Measurements from ENCODE around the gene INSR.

Gene INSR

DNA sequence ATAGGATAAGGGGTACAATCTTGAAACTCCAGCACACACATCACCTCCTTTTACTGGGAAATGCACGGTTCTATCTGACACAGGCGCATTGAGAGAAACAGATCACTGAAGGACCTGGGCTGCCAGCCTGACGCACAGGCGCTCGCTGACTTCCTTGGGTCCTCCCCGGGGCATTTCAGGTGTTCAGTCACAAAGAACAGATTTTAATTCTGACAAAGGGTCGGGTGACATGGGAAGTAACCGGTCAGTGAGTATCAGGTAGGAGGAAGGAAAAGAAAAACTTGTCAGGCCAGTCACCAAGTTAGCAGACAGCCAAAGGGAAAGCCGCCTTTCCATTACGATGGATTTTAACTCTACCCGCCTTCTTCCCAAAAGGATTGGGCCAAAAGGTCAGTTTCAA, 39.6 kb downstream of the INSR start:
- Histone ChIP-seq H3K4me3 (ENCODE audit: insufficient read depth in 1 of 2, low read depth in 1 of 2, low read length in 2 of 2) (no peak overlapping the region), H2BK120ac (ENCODE audit: low read depth, low read length) (no peak overlapping the region), H3K9ac (ENCODE audit: low read length) (no peak overlapping the region), H3K18ac (ENCODE audit: low read depth in 1 of 2, low read length in 2 of 2) (no peak overlapping the region), H3K36me3 (ENCODE audit: control insufficient read depth in 1 of 2, insufficient read depth in 2 of 2, low read depth in 1 of 2, low read length in 2 of 2) (no peaks in the 10 kb centered on the region), H3K4me2 (ENCODE audit: low read length, poor library complexity, severe bottlenecking) (no peak overlapping the region), H2AFZ (ENCODE audit: low read depth, low read length) (no peak overlapping the region), H3K79me1 (replicated peaks; ENCODE audit: low read length, poor library complexity, severe bottlenecking) (no peaks in the 10 kb centered on the region), H2AK5ac (ENCODE audit: low read length, severe bottlenecking) (no peak overlapping the region), H3K27me3 (ENCODE audit: control insufficient read depth in 1 of 2, insufficient read depth in 1 of 2, low read length in 2 of 2) (no peaks in the 10 kb centered on the region), H3K9me3 (ENCODE audit: control insufficient read depth, low read length) (no peaks in the 10 kb centered on the region), H2BK15ac (ENCODE audit: low read depth, poor library complexity, severe bottlenecking) (no peak overlapping the region), H3K4me1 (ENCODE audit: control insufficient read depth, insufficient read depth, low read depth, low read length) (no peaks in the 10 kb centered on the region), H3K27ac (ENCODE audit: low read length, poor library complexity, severe bottlenecking) (no peak overlapping the region), H3K14ac (ENCODE audit: low read length in 2 of 2) (no peak overlapping the region), H4K91ac (ENCODE audit: low read length) (no peak overlapping the region), H3K23ac (ENCODE audit: low read length in 2 of 2) (no peak overlapping the region), H4K8ac (ENCODE audit: low read length) (no peak overlapping the region), H3K4ac (ENCODE audit: low read depth in 1 of 2, low read length in 2 of 2) (no peak overlapping the region), H2BK12ac (ENCODE audit: low read length in 2 of 2) (no peak overlapping the region), H2BK5ac (ENCODE audit: low read depth, low read length, poor library complexity, severe bottlenecking) (no peak overlapping the region)
- 91% methylated on average over 11 of the region's 11 CpGs for WGBS
- DNase-seq, result no peak

DNA sequence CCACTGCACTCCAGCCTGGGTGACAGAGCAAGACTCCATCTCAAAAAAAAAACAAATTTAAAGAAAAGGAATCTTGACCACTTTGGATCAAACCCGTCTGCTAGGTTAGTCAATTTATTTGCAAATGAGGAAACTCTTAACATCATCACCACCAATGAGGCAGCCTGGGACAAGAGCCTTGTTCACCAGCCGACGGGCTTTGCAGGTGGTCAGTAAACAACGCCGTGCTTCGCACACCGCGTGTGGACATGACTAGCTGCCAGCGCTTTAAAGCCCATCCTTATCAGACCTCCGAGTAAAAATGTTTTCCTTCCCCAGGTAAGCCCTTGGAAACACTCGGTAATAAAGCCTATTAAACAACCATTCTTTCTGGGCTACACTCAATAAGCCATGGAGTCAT, 41.9 kb downstream of the INSR start:
- Histone ChIP-seq H3K23ac (ENCODE audit: low read length in 2 of 2) (no peak overlapping the region), H2BK12ac (ENCODE audit: low read length in 2 of 2) (no peak overlapping the region), H3K18ac (ENCODE audit: low read depth in 1 of 2, low read length in 2 of 2) (no peak overlapping the region), H4K91ac (ENCODE audit: low read length) (no peak overlapping the region), H2BK120ac (ENCODE audit: low read depth, low read length) (no peak overlapping the region), H3K36me3 (ENCODE audit: control insufficient read depth in 1 of 2, insufficient read depth in 2 of 2, low read depth in 1 of 2, low read length in 2 of 2) (no peaks in the 10 kb centered on the region), H3K4me1 (ENCODE audit: control insufficient read depth, insufficient read depth, low read depth, low read length) (no peaks in the 10 kb centered on the region), H2BK5ac (ENCODE audit: low read depth, low read length, poor library complexity, severe bottlenecking) (no peak overlapping the region), H3K9ac (ENCODE audit: low read length) (no peak overlapping the region), H3K14ac (ENCODE audit: low read length in 2 of 2) (no peak overlapping the region), H3K4me2 (ENCODE audit: low read length, poor library complexity, severe bottlenecking) (no peak overlapping the region), H3K9me3 (ENCODE audit: control insufficient read depth, low read length) (no peaks in the 10 kb centered on the region), H4K8ac (ENCODE audit: low read length) (no peak overlapping the region), H3K4ac (ENCODE audit: low read depth in 1 of 2, low read length in 2 of 2) (no peak overlapping the region), H2AK5ac (ENCODE audit: low read length, severe bottlenecking) (no peak overlapping the region), H3K79me1 (replicated peaks; ENCODE audit: low read length, poor library complexity, severe bottlenecking) (no peaks in the 10 kb centered on the region), H2AFZ (ENCODE audit: low read depth, low read length) (no peak overlapping the region), H3K27me3 (ENCODE audit: control insufficient read depth in 1 of 2, insufficient read depth in 1 of 2, low read length in 2 of 2) (no peaks in the 10 kb centered on the region), H2BK15ac (ENCODE audit: low read depth, poor library complexity, severe bottlenecking) (no peak overlapping the region), H3K4me3 (ENCODE audit: insufficient read depth in 1 of 2, low read depth in 1 of 2, low read length in 2 of 2) (no peak overlapping the region), H3K27ac (ENCODE audit: low read length, poor library complexity, severe bottlenecking) (no peak overlapping the region)
- no peak for DNase-seq
- 94% methylated on average over 11 of the region's 11 CpGs for WGBS

DNA sequence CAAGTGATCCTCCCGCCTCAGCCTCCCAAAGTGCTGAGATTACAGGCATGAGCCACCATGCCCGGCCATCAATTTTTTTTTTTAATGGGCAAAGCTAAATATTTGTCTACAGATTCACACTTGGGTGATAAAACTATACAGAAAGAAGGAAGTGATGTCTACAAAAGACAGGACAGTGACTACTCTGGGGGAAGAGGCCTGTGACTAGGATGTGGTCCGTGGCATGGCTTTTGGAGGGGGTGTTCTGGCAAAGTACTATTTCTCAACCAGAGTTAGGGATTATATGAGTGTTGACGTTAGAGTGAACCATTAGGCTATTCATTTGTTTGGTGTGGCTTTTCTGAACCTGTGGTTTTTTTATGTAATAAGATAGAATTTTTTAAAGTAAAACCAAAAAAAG, 42.7 kb downstream of the INSR start:
- Histone ChIP-seq H3K27me3 (ENCODE audit: control insufficient read depth in 1 of 2, insufficient read depth in 1 of 2, low read length in 2 of 2) (no peaks in the 10 kb centered on the region), H3K79me1 (replicated peaks; ENCODE audit: low read length, poor library complexity, severe bottlenecking) (no peaks in the 10 kb centered on the region), H3K4me3 (ENCODE audit: insufficient read depth in 1 of 2, low read depth in 1 of 2, low read length in 2 of 2) (no peak overlapping the region), H3K14ac (ENCODE audit: low read length in 2 of 2) (no peak overlapping the region), H2BK12ac (ENCODE audit: low read length in 2 of 2) (no peak overlapping the region), H2BK120ac (ENCODE audit: low read depth, low read length) (no peak overlapping the region), H2AK5ac (ENCODE audit: low read length, severe bottlenecking) (no peak overlapping the region), H3K23ac (ENCODE audit: low read length in 2 of 2) (no peak overlapping the region), H2AFZ (ENCODE audit: low read depth, low read length) (no peak overlapping the region), H4K8ac (ENCODE audit: low read length) (no peak overlapping the region), H4K91ac (ENCODE audit: low read length) (no peak overlapping the region), H3K4ac (ENCODE audit: low read depth in 1 of 2, low read length in 2 of 2) (no peak overlapping the region), H3K27ac (ENCODE audit: low read length, poor library complexity, severe bottlenecking) (no peak overlapping the region), H3K4me2 (ENCODE audit: low read length, poor library complexity, severe bottlenecking) (no peak overlapping the region), H2BK5ac (ENCODE audit: low read depth, low read length, poor library complexity, severe bottlenecking) (no peak overlapping the region), H3K4me1 (ENCODE audit: control insufficient read depth, insufficient read depth, low read depth, low read length) (no peaks in the 10 kb centered on the region), H3K9ac (ENCODE audit: low read length) (no peak overlapping the region), H3K9me3 (ENCODE audit: control insufficient read depth, low read length) (peaks cover 5% of the 10 kb centered on the region), H2BK15ac (ENCODE audit: low read depth, poor library complexity, severe bottlenecking) (no peak overlapping the region), H3K18ac (ENCODE audit: low read depth in 1 of 2, low read length in 2 of 2) (no peak overlapping the region), H3K36me3 (ENCODE audit: control insufficient read depth in 1 of 2, insufficient read depth in 2 of 2, low read depth in 1 of 2, low read length in 2 of 2) (peaks cover 0 to 4% of the 10 kb centered on the region in 2 experiments)
- no peak for DNase-seq
- WGBS, result 90% methylated on average over 3 of the region's 4 CpGs

DNA sequence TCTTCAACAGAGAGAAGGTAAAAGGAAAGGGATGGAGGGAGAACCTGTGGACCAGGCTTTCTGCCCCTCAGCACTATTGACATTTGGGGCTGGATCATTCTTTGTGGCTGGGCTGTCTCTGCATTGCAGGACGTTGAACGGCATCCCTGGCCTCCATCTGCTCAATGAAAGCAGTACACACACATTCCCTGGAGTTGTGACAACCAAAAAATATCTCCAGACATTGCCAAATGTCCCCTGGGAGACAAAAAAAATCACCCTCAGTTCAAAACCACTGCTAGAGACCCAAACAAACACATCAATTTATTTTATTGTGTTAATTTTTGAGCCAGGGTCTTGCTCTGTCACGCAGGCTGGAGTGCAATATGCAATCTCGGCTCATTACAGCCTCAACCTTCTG, 43.3 kb downstream of the INSR start:
- Histone ChIP-seq H3K27me3 (ENCODE audit: control insufficient read depth in 1 of 2, insufficient read depth in 1 of 2, low read length in 2 of 2) (no peaks in the 10 kb centered on the region), H2BK12ac (ENCODE audit: low read length in 2 of 2) (no peak overlapping the region), H4K91ac (ENCODE audit: low read length) (no peak overlapping the region), H3K36me3 (ENCODE audit: control insufficient read depth in 1 of 2, insufficient read depth in 2 of 2, low read depth in 1 of 2, low read length in 2 of 2) (peaks cover 0 to 5% of the 10 kb centered on the region in 2 experiments), H3K9ac (ENCODE audit: low read length) (no peak overlapping the region), H2AFZ (ENCODE audit: low read depth, low read length) (no peak overlapping the region), H3K4me3 (ENCODE audit: insufficient read depth in 1 of 2, low read depth in 1 of 2, low read length in 2 of 2) (no peak overlapping the region), H3K18ac (ENCODE audit: low read depth in 1 of 2, low read length in 2 of 2) (no peak overlapping the region), H3K4ac (ENCODE audit: low read depth in 1 of 2, low read length in 2 of 2) (no peak overlapping the region), H3K4me1 (ENCODE audit: control insufficient read depth, insufficient read depth, low read depth, low read length) (no peaks in the 10 kb centered on the region), H3K23ac (ENCODE audit: low read length in 2 of 2) (no peak overlapping the region), H3K4me2 (ENCODE audit: low read length, poor library complexity, severe bottlenecking) (no peak overlapping the region), H2BK120ac (ENCODE audit: low read depth, low read length) (no peak overlapping the region), H2AK5ac (ENCODE audit: low read length, severe bottlenecking) (no peak overlapping the region), H3K9me3 (ENCODE audit: control insufficient read depth, low read length) (peaks cover 8% of the 10 kb centered on the region), H2BK5ac (ENCODE audit: low read depth, low read length, poor library complexity, severe bottlenecking) (no peak overlapping the region), H3K79me1 (replicated peaks; ENCODE audit: low read length, poor library complexity, severe bottlenecking) (no peaks in the 10 kb centered on the region), H3K14ac (ENCODE audit: low read length in 2 of 2) (no peak overlapping the region), H3K27ac (ENCODE audit: low read length, poor library complexity, severe bottlenecking) (no peak overlapping the region), H4K8ac (ENCODE audit: low read length) (no peak overlapping the region), H2BK15ac (ENCODE audit: low read depth, poor library complexity, severe bottlenecking) (no peak overlapping the region)
- WGBS, result 61% methylated on average over 4 of the region's 4 CpGs
- no peak for DNase-seq

All from mesenchymal stem cell (in vitro differentiated cells and primary cell).